GM12891 (cell line): ENCODE measurements around the gene MAPK1IP1L.

ENCODE experiments used
- POLR2A ChIP-seq: IDR thresholded peaks from 2 replicates; pipeline ENCODE4 v1.6.1; 2011; ENCODE audit warnings: low read depth, low read length, control low read depth
- POLR2AphosphoS5 ChIP-seq: IDR thresholded peaks from 2 replicates; pipeline ENCODE4 v1.6.1; 2011; ENCODE audit warnings: low read depth, low read length, control low read depth
- POU2F2 ChIP-seq: IDR thresholded peaks from 2 replicates; pipeline ENCODE4 v1.6.1; 2011; ENCODE audit warnings: low read depth, mild to moderate bottlenecking, control low read depth, low read length, moderate library complexity
- SPI1 ChIP-seq: IDR thresholded peaks from 2 replicates; pipeline ENCODE4 v1.6.1; 2011; ENCODE audit warnings: low read depth, low read length, control low read depth

- TF ChIP-seq POLR2AphosphoS5 = no peak
- no peak for TF ChIP-seq POLR2A
- no peak for TF ChIP-seq SPI1
- no peak for TF ChIP-seq POU2F2
These were observed 6.4 kb upstream of the MAPK1IP1L start for GRCh38 chr14:55045087-55045486.
